CD14-positive monocyte (primary cell): ENCODE results near the gene MPPED1. TPM values are rescaled to one million over a fixed set of nuclear protein-coding genes. Genes with fewer than 3 reads are reported as not detected.

Experiments
- DNase-seq, 3 donors: peaks; one replicate each; pipeline ENCODE4 v3.0.0-alpha.2; 2011 to 2022
- H2AFZ ChIP-seq: 2 replicates; pipeline ENCODE4 v1.6.0; 2012; ENCODE audit warnings: mild to moderate bottlenecking, low read depth, low read length, inconsistent platforms; ENCODE audit not compliant: insufficient read depth, poor library complexity, severe bottlenecking
- H3K27ac ChIP-seq, 2 donors: 1 replicate in 1 of 2; 2 replicates in 1 of 2; pipeline ENCODE4 v1.5.1; 2012 to 2013; ENCODE audit warnings: low read length in 2 of 2, control low read depth in 1 of 2, inconsistent platforms in 1 of 2, low read depth in 1 of 2, mild to moderate bottlenecking in 1 of 2
- H3K27me3 ChIP-seq, 2 donors: one replicate each; pipeline versions ENCODE4 v1.6.0 to v1.6.1; 2011 to 2013; ENCODE audit warnings: low read length in 2 of 2; ENCODE audit not compliant: control insufficient read depth in 2 of 2, insufficient read depth in 2 of 2
- H3K36me3 ChIP-seq, 2 donors: replicated peaks in 1 of 2; 1 replicate in 1 of 2; 2 replicates in 1 of 2; pipeline versions ENCODE4 v1.5.1 to v1.6.1; 2012 to 2013; ENCODE audit warnings: low read length in 2 of 2, control low read depth in 1 of 2, inconsistent platforms in 1 of 2, mild to moderate bottlenecking in 1 of 2; ENCODE audit not compliant: insufficient read depth in 2 of 2, control insufficient read depth in 1 of 2
- H3K4me1 ChIP-seq, 2 donors: 1 replicate in 1 of 2; 2 replicates in 1 of 2; pipeline versions ENCODE4 v1.5.1 to v1.6.1; 2012 to 2013; ENCODE audit warnings: low read length in 2 of 2, control low read depth in 1 of 2, inconsistent platforms in 1 of 2, mild to moderate bottlenecking in 1 of 2, moderate library complexity in 1 of 2; ENCODE audit not compliant: insufficient read depth in 2 of 2, control insufficient read depth in 1 of 2
- H3K4me2 ChIP-seq: replicated peaks from 2 replicates; pipeline ENCODE3; 2012; ENCODE audit warnings: low read length, moderate library complexity, mild to moderate bottlenecking; ENCODE audit not compliant: poor library complexity, severe bottlenecking; ENCODE audit errors: extremely low read depth
- H3K4me3 ChIP-seq, 3 experiments: fragments of 200-600 bp in 1 of 3; sonication (generic) in 1 of 3; replicated peaks in 1 of 3; 1 replicate in 2 of 3; 2 replicates in 1 of 3; pipeline ENCODE4 v1.5.1; 2011 to 2013; ENCODE audit warnings: low read length in 3 of 3, mild to moderate bottlenecking in 3 of 3, control low read depth in 2 of 3, low read depth in 2 of 3, inconsistent platforms in 1 of 3, moderate library complexity in 1 of 3
- H3K79me2 ChIP-seq: 2 replicates; pipeline ENCODE4 v1.6.0; 2012; ENCODE audit warnings: mild to moderate bottlenecking, control low read depth, inconsistent platforms, low read length, moderate library complexity; ENCODE audit not compliant: insufficient read depth
- H3K9ac ChIP-seq: 2 replicates; pipeline ENCODE4 v1.6.0; 2017; ENCODE audit warnings: low read length, mild to moderate bottlenecking; ENCODE audit not compliant: insufficient read depth, poor library complexity, severe bottlenecking
- H3K9me3 ChIP-seq, 2 donors: replicated peaks in 1 of 2; 1 replicate in 1 of 2; 2 replicates in 1 of 2; pipeline versions ENCODE4 v1.5.1 to v1.6.1; 2012 to 2013; ENCODE audit warnings: low read length in 2 of 2, control low read depth in 1 of 2; ENCODE audit not compliant: control insufficient read depth in 1 of 2, insufficient read depth in 1 of 2
- H4K20me1 ChIP-seq: 2 replicates; pipeline ENCODE4 v1.6.0; 2012; ENCODE audit warnings: mild to moderate bottlenecking, low read length, control low read depth, moderate library complexity; ENCODE audit not compliant: insufficient read depth
- H3K27ac Mint-ChIP-seq, 7 donors: one replicate each; pipeline ENCODE4 v1.8.0; 2020; ENCODE audit warnings: mild to moderate bottlenecking in 7 of 7, mixed read lengths in 7 of 7, moderate library complexity in 6 of 7, inconsistent platforms in 2 of 7
- H3K27me3 Mint-ChIP-seq, 3 donors: one replicate each; pipeline ENCODE4 v1.8.0; 2021 to 2022; ENCODE audit warnings: low read depth in 3 of 3, mild to moderate bottlenecking in 3 of 3, mixed read lengths in 3 of 3, moderate library complexity in 3 of 3, inconsistent platforms in 1 of 3
- H3K36me3 Mint-ChIP-seq, 2 donors: one replicate each; pipeline ENCODE4 v1.8.0; 2020; ENCODE audit warnings: mixed read lengths in 2 of 2, inconsistent platforms in 1 of 2, mild to moderate bottlenecking in 1 of 2
- H3K4me1 Mint-ChIP-seq: one replicate; pipeline ENCODE4 v1.8.0; 2020; ENCODE audit warnings: mild to moderate bottlenecking, mixed read lengths
- H3K4me3 Mint-ChIP-seq, 2 donors: one replicate each; pipeline ENCODE4 v1.8.0; 2020; ENCODE audit warnings: mild to moderate bottlenecking in 2 of 2, mixed read lengths in 2 of 2, moderate library complexity in 1 of 2
- H3K9me3 Mint-ChIP-seq, 7 donors: one replicate each; pipeline ENCODE4 v1.8.0; 2020 to 2022; ENCODE audit warnings: mixed read lengths in 7 of 7, mild to moderate bottlenecking in 6 of 7, moderate library complexity in 6 of 7, inconsistent platforms in 2 of 7
- CTCF ChIP-seq: fragments of 200-600 bp; IDR thresholded peaks from one replicate; pipeline ENCODE4 v1.8.0; 2022; ENCODE audit warnings: antibody characterized with exemption, mild to moderate bottlenecking
- WGBS: methylation state at CpG from one replicate; pipeline ENCODE4 v1.1.5; 2013; ENCODE audit warnings: missing lambda C conversion rate; ENCODE audit not compliant: insufficient coverage; 5-methylcytosine and 5-hydroxymethylcytosine counted together
- intact Hi-C, 2 donors: fragments of 100-400 bp; cut with micrococcal nuclease; formaldehyde crosslinking; loops; one replicate each; pipeline versions ENCODE4 v1.15.0 to v1.15.1; 2023
- polyA plus RNA-seq, 3 donors: library from polyadenylated mRNA; depleted of rRNA in 1 of 3; unstranded in 2 of 3; stranded (reverse) in 1 of 3; fragments of 300-500 nt in 2 of 3; fragments of >200 nt in 1 of 3; fragmentation: Illumina TruSeq in 2 of 3; gene quantifications; 1 replicate in 2 of 3; 2 replicates in 1 of 3; pipeline ENCODE4 v1.2.3, GENCODE V29; 2012 to 2021

MPPED1 gene
- polyA plus RNA-seq, 3 donors = not detected

- H3K4me3 Mint-ChIP-seq = no peak overlapping the region
These were observed 122.0 kb downstream of the MPPED1 start for GRCh38 chr22:43533656-43534428.

GRCh38 chr22:43534916-43535315 is 123.1 kb downstream of the MPPED1 start:
- no peaks in the 10 kb centered on the region for H3K4me1 ChIP-seq
- no peak overlapping the region for H3K4me3 Mint-ChIP-seq
- no peak overlapping the region for H3K9ac ChIP-seq
- no peak for TF ChIP-seq CTCF
- peaks cover 0 to 2% (median 0%) of the 10 kb centered on the region in 7 donors for H3K9me3 Mint-ChIP-seq
- no peak overlapping the region for H3K27ac ChIP-seq
- H3K27ac Mint-ChIP-seq = no peak overlapping the region
- H3K4me1 Mint-ChIP-seq = no peaks in the 10 kb centered on the region
- no peaks in the 10 kb centered on the region for H4K20me1 ChIP-seq
- H3K36me3 Mint-ChIP-seq = no peaks in the 10 kb centered on the region
- H3K9me3 ChIP-seq = no peaks in the 10 kb centered on the region
- no peaks in the 10 kb centered on the region for H3K79me2 ChIP-seq
- peaks cover 7 to 8% (median 7%) of the 10 kb centered on the region in 3 donors for H3K27me3 Mint-ChIP-seq
- no peak overlapping the region for H2AFZ ChIP-seq
- no peak overlapping the region for H3K4me3 ChIP-seq
- 100% methylated on average over 5 of the region's 6 CpGs for WGBS
- H3K4me2 ChIP-seq = no peak overlapping the region
- no peak for DNase-seq
- intact Hi-C loops = no loop called here
- H3K27me3 ChIP-seq = no peaks in the 10 kb centered on the region
- no peaks in the 10 kb centered on the region for H3K36me3 ChIP-seq

More at GRCh38 chr22:43533656-43534428, 122.0 kb downstream of the MPPED1 start:
- no peak overlapping the region for H3K27ac Mint-ChIP-seq
- Histone ChIP-seq H3K27ac (no peak overlapping the region), H3K27me3 (no peaks in the 10 kb centered on the region), H3K79me2 (no peaks in the 10 kb centered on the region), H3K4me2 (no peak overlapping the region), H3K4me1 (no peaks in the 10 kb centered on the region), H3K9ac (no peak overlapping the region), H4K20me1 (no peaks in the 10 kb centered on the region), H2AFZ (no peak overlapping the region), H3K36me3 (no peaks in the 10 kb centered on the region), H3K4me3 (no peak overlapping the region), H3K9me3 (no peaks in the 10 kb centered on the region)
- intact Hi-C loops = no loop called here
- DNase-seq = no peak
- no peak for TF ChIP-seq CTCF
- H3K36me3 Mint-ChIP-seq = no peaks in the 10 kb centered on the region
- no peaks in the 10 kb centered on the region for H3K4me1 Mint-ChIP-seq
- 96% methylated on average over 6 of the region's 10 CpGs for WGBS
- H3K9me3 Mint-ChIP-seq = peaks cover 0 to 2% (median 0%) of the 10 kb centered on the region in 7 donors
- H3K27me3 Mint-ChIP-seq = peaks cover 5 to 7% (median 7%) of the 10 kb centered on the region in 3 donors
